Measurements from ENCODE around the gene CLEC20A.
A peak's percentile ranks its signal among the peaks of the same experiment; 100 is the strongest.
"Not testable (repeated sequence)": the region's sequence is repeated elsewhere in the genome, so short reads cannot be mapped to it uniquely, and the experiment has no call there.

The CLEC20A gene

GRCh38 chr1:178529364-178530036, 32.7 kb upstream of the CLEC20A start:
- no peak for DNase-seq (ENCODE audit: low read depth in 2 of 2)

DNA sequence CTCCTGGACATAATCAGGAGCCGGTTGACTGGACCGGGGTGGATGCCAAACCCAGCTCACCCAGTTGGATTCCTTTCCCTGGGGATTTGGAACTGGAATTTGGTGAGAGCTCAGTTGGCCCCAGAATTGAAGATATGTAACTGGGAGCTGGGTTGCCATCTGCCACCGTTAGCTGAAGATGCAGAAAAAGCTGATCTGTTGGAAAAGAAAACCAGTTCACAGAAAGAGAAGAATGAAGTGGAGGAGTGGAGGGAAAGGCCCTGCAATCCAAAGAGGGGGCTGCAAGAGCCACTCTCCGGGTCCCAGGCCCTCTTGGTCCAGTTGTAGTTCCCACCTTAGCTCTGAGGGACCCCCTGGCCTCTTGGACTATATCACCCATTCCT, 32.2 kb upstream of the CLEC20A start:
- no peak for DNase-seq (ENCODE audit: low read depth in 2 of 2)

- DNase-seq (ENCODE audit: low read depth in 2 of 2), result no peak
Measured at GRCh38 chr1:178528228-178528952, 31.6 kb upstream of the CLEC20A start.

DNA sequence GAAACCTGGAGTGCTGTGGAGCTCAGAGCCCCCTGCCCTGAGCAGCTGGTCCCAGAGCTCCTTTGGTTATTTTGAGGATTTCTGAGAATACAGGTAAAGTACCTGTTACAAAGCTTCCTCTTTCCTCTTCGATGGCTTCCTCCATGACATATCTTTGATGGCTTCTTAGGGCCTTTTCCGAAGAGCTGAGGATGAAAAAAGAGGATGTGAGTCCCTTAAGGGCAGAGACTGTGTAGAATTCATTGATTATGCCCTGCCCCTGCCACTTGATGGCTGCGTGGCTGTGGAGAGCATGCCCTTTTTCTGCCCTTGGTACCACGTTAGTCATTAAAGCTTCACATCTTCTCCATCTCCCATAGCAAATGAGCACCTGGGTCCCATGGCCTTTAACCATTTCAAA, 30.4 kb upstream of the CLEC20A start:
- no peak for DNase-seq (ENCODE audit: low read depth in 2 of 2)

- DNase-seq (ENCODE audit: low read depth in 2 of 2), result no peak
Measured at GRCh38 chr1:178521241-178521640, 24.5 kb upstream of the CLEC20A start.

DNA sequence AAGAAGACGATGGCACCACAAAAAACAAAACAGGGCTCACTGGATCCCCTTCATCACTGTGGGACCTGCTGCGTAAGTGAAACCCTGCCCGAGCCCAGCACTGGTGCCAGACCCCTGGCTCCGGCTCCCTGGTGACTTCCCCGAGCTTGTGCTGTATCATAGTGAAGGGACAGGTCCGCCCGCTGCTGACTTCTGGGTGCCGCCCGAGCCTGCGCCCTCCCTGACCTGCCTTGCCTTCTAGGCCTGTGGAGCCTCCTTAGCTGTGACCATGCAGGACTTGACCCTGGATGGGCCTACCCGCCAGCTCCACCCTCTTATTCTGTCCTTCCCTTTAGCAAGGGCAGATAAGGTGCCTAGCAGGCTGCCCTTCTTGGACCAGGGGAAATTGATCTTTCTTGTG, 24.0 kb upstream of the CLEC20A start:
- no peak for DNase-seq (ENCODE audit: low read depth in 2 of 2)

DNA sequence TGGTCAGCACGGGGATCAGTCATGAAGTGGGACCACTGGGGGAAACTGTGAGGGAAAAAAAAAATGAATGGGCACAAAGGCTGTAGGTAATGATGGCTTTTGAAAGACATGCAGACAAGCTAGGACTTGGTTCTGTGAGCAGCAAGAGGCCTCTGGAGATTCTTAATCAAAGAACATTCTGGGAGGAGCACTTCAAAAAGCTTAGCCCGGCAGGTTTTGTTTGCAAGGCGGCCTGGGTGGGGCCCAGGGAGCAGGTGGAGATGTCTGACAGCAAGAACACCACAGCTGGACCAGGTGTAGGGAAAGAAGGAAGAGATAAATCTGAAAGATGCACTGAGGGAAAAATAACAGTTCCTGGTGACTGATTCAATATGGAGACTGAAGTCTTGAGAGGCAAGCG, 22.1 kb upstream of the CLEC20A start:
- no peak for DNase-seq (ENCODE audit: low read depth in 2 of 2)

- no peak for DNase-seq (ENCODE audit: low read depth in 2 of 2)
Measured at GRCh38 chr1:178516110-178516509, 19.3 kb upstream of the CLEC20A start.

DNA sequence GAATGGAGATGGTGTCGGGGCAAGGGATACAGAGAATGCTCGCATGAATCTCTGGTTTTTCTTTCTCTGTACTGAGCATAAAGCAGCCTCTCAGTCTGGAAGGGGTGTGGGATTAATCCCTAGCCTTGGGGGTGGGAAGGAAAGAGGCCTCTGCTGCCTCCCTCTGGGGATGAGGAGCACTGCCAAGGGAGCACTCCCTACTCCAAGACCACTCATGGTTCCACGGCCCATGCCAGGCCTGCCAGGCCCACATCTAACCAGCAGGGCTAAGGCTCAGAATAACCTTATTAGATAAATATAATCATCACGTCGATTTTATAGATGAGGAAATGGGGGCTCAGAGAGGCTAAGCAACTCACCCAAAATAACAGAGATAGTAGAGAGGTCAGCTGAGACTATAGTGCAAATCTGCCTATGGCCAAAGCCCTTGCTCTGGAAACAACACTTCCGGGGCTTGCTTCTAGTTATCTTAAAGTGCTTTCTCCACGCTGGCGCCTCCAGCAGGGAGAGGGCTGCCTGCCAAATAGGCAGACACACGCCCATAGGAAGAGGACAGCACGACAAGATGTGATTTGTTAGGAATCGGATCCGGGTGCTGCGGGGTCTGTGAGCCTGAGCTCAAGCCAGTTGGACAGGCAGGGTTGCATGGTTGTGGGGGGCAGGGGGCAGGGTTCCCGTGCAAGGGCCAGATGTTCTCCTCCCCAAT, 16.7 kb upstream of the CLEC20A start:
- no peak for DNase-seq (ENCODE audit: low read depth in 2 of 2)

- DNase-seq (ENCODE audit: low read depth in 2 of 2), result no peak
Measured at GRCh38 chr1:178512566-178513277, 16.0 kb upstream of the CLEC20A start, which contains the start of gene TEX35. Gene TEX35 (plus strand): TSS chr1:178513109. CDS start chr1:178513189, 80 bp downstream.

DNA sequence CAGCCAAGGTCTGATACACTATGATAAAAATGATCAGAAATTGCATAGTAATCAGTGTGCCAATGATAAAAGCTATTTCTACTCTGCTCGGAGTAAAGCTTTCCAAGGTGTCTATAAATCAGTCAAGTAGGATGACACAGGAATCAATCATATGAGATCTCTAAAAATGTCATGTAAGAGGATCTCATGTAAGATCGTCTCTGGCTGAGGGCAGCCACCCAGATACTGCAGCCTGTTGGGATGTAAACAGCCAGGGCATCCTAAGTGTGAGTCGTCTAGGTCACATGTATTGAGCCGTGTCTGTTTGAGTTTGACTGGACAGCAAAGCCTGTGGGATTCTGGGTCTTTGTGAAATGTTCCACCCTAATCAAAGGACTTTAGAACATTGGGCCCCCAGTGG, 13.4 kb upstream of the CLEC20A start:
- DNase-seq (ENCODE audit: low read depth in 2 of 2), result no peak

- DNase-seq (ENCODE audit: low read depth in 2 of 2), result no peak
Measured at GRCh38 chr1:178509414-178510007, 12.7 kb upstream of the CLEC20A start.

DNA sequence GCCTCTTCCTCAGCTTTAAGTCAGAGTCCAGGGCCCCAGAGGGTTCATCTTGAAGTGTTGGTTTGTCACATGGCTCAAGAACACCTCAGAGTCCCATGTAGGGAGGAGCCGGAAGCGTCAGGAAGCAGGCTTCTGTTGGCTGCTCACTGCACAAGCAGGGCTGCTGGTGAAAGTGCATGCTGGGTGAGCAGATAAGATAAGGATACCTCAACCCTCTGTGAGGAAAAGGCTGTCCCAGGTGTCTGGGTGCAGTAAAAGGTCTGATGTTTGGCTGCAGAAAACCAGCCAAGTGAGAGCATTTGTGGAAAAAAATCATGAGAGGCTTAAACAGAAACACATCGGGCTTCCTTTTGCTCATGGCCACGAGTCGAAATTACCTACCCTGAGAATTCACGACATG, 9.9 kb upstream of the CLEC20A start:
- DNase-seq (ENCODE audit: low read depth in 2 of 2), result no peak

- DNase-seq (ENCODE audit: low read depth in 2 of 2), result no peak
Measured at GRCh38 chr1:178506177-178506576, 9.4 kb upstream of the CLEC20A start.

DNA sequence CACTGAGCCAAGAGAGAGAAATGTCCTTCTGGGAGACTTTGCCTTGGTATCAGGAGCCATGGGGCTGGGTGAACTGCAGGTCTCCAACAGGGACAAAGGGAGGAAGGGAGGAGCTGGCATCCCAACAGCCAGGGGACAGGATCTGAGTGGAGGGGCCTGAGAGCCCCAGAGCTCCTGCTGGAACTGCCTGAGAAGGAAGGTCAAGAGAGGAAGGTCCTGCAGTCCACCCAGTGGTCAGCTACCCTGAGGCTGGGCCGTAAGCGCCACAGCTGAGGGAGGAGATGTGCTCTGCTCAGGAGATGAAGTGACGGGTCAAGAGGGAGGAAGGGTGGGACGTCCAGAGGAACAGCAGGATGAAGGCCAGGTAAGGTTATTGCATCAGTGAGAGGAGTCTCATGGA, 7.5 kb upstream of the CLEC20A start:
- DNase-seq (ENCODE audit: low read depth in 2 of 2), result no peak

GRCh38 chr1:178503849-178504248, 7.1 kb upstream of the CLEC20A start:
- DNase-seq (ENCODE audit: low read depth in 2 of 2), result no peak

GRCh38 chr1:178503316-178503715, 6.6 kb upstream of the CLEC20A start:
- DNase-seq (ENCODE audit: low read depth in 2 of 2), result not testable (repeated sequence)

GRCh38 chr1:178502856-178503255, 6.1 kb upstream of the CLEC20A start:
- no peak for DNase-seq (ENCODE audit: low read depth in 2 of 2)

GRCh38 chr1:178502330-178502714, 5.6 kb upstream of the CLEC20A start:
- no peak for DNase-seq (ENCODE audit: low read depth in 2 of 2)

DNA sequence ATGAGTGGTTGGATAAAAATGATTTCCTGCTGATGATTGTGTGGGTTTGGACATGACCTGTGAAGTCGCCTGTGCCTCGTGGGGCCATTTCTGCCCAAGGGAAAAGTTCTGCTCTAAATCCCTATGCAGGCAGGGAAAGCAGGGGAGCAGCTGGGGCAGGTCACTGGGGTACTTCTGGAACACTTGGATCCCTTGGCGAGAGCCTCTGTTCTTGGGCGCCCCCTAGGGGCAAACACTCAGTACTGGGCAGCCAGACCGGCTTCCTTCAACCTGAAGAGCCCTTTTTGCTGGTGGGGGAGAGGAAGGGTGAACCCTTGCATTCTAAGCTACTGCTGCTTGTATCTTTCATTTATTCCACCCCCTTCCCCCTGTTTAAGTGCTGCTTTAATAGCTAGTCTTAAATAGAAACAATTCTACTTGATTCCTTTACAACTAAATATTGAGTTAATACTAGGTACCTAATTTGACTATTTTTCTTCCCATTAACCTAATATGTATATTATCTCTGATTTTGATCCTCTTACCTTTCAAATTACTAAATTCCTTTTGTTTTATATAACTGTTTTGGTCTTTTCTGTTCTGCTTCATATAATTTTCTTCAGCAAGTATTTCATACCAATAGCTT, 5.1 kb upstream of the CLEC20A start:
- DNase-seq (ENCODE audit: low read depth in 2 of 2), result peak in 1 of 2 experiments; percentile 17

DNA sequence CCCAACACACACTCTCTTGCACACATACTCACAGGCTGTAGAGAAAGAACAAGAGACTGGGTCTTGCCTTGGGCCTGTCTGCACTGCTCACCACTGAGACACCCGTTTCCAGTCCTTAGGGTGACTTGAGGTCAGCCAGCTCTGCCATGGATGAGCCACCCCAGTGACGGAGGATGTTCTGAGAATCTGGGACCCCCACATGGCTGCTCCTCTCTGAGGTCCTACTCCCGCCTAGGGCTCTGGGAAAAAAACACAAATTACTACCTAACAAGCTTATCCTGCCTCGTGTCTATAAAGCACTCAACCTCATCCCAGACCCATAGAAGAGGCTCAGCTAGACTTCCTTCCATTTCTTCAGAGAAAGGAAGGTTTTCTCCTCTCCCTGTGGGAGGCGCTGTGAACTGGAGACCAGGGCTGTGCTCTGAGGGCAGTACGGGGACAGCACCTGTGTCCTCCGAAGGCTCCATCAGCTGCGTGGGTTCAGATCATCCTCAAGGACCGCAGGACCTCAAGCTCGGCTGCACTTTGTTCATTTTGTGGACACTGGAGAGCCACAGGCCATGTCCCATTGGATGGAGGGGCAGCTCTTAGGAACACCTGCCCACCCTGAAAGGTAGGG, 4.3 kb upstream of the CLEC20A start:
- no peak for DNase-seq (ENCODE audit: low read depth in 2 of 2)
